Glomerular visceral epithelial cell (primary cell): ENCODE data around the gene SH3PXD2A.
"Not testable (repeated sequence)": the region's sequence is repeated elsewhere in the genome, so short reads cannot be mapped to it uniquely, and the experiment has no call there.

Experiments
- DNase-seq: peaks from one replicate; pipeline ENCODE4 v3.0.0-alpha.2; 2016; ENCODE audit errors: extremely low spot score

Gene SH3PXD2A

GRCh38 chr10:103620891-103621782 lies 234.2 kb downstream of the SH3PXD2A start:
- DNase-seq, result no peak

GRCh38 chr10:103620352-103620740 lies 235.0 kb downstream of the SH3PXD2A start:
- no peak for DNase-seq

- DNase-seq, result no peak
Measured at GRCh38 chr10:103619424-103620351, 235.7 kb downstream of the SH3PXD2A start.

- DNase-seq, result no peak
Measured at GRCh38 chr10:103618575-103619423, 236.6 kb downstream of the SH3PXD2A start.

GRCh38 chr10:103617602-103618385 lies 237.6 kb downstream of the SH3PXD2A start:
- DNase-seq, result no peak

- no peak for DNase-seq
Measured at GRCh38 chr10:103616705-103617601, 238.4 kb downstream of the SH3PXD2A start.

- DNase-seq, result no peak
Measured at GRCh38 chr10:103614306-103615158, 240.8 kb downstream of the SH3PXD2A start.

GRCh38 chr10:103613616-103614015 lies 241.8 kb downstream of the SH3PXD2A start:
- DNase-seq, result no peak

- no peak for DNase-seq
Measured at GRCh38 chr10:103612462-103613365, 242.7 kb downstream of the SH3PXD2A start.

- no peak for DNase-seq
Measured at GRCh38 chr10:103610921-103611511, 244.4 kb downstream of the SH3PXD2A start.

GRCh38 chr10:103610083-103610472 lies 245.3 kb downstream of the SH3PXD2A start:
- DNase-seq, result no peak

GRCh38 chr10:103609231-103610082 lies 245.9 kb downstream of the SH3PXD2A start:
- DNase-seq, result peak; percentile 16

- not testable (repeated sequence) for DNase-seq
Measured at GRCh38 chr10:103608056-103608455, 247.3 kb downstream of the SH3PXD2A start.

GRCh38 chr10:103607051-103607450 lies 248.3 kb downstream of the SH3PXD2A start:
- DNase-seq, result not testable (repeated sequence)

GRCh38 chr10:103606097-103606438 lies 249.3 kb downstream of the SH3PXD2A start:
- not testable (repeated sequence) for DNase-seq

- peak; percentile 26 for DNase-seq
Measured at GRCh38 chr10:103605359-103606096, 249.8 kb downstream of the SH3PXD2A start.
